SIG-M5 (cell line): ENCODE measurements around the gene SNRPB.
A peak's percentile ranks its signal among the peaks of the same experiment; 100 is the strongest.
"Not testable (repeated sequence)": the region's sequence is repeated elsewhere in the genome, so short reads cannot be mapped to it uniquely, and the experiment has no call there.

Source experiments
- DNase-seq: peaks from one replicate; lab custom pipeline; 2025; lab: John Stamatoyannopoulos, UW

The SNRPB gene

GRCh38 chr20:2470423-2471193, at the start of gene SNRPB:
Gene SNRPB (minus strand): TSS chr20:2470789. CDS start chr20:2470690, 99 bp downstream.
- DNase-seq = peak; percentile 99

GRCh38 chr20:2519115-2519809, 48.7 kb upstream of the SNRPB start:
- no peak for DNase-seq

GRCh38 chr20:2518558-2518957, 48.0 kb upstream of the SNRPB start:
- no peak for DNase-seq

GRCh38 chr20:2518096-2518495, 47.5 kb upstream of the SNRPB start:
- no peak for DNase-seq

GRCh38 chr20:2516399-2516798, 45.8 kb upstream of the SNRPB start:
- DNase-seq = no peak

GRCh38 chr20:2515203-2515602, 44.6 kb upstream of the SNRPB start:
- no peak for DNase-seq

- no peak for DNase-seq
Observed at GRCh38 chr20:2509794-2510193, 39.2 kb upstream of the SNRPB start.

- DNase-seq = no peak
Observed at GRCh38 chr20:2509468-2509781, 38.8 kb upstream of the SNRPB start.

- DNase-seq = peak; percentile 59
Observed at GRCh38 chr20:2508631-2509467, 38.3 kb upstream of the SNRPB start, which contains the start of gene ZNF343. Gene ZNF343 (minus strand): TSS chr20:2508915. CDS start chr20:2493895, 15,020 bp downstream.

GRCh38 chr20:2507875-2508630, 37.5 kb upstream of the SNRPB start:
- DNase-seq = no peak

GRCh38 chr20:2507464-2507863, 36.9 kb upstream of the SNRPB start:
- no peak for DNase-seq

- DNase-seq = not testable (repeated sequence)
Observed at GRCh38 chr20:2506426-2506825, 35.8 kb upstream of the SNRPB start.

- DNase-seq = not testable (repeated sequence)
Observed at GRCh38 chr20:2504803-2505202, 34.2 kb upstream of the SNRPB start.

- not testable (repeated sequence) for DNase-seq
Observed at GRCh38 chr20:2502808-2503384, 32.3 kb upstream of the SNRPB start.

- no peak for DNase-seq
Observed at GRCh38 chr20:2485661-2486060, 15.1 kb upstream of the SNRPB start.

GRCh38 chr20:2485080-2485479, 14.5 kb upstream of the SNRPB start:
- no peak for DNase-seq

GRCh38 chr20:2483504-2483903, 12.9 kb upstream of the SNRPB start:
- no peak for DNase-seq

- DNase-seq = no peak
Observed at GRCh38 chr20:2480381-2480780, 9.8 kb upstream of the SNRPB start.

- DNase-seq = no peak
Observed at GRCh38 chr20:2476742-2477615, 6.4 kb upstream of the SNRPB start.
